HCT116 (cell line): Measurements from ENCODE around the gene UBE4A. TPM values are rescaled to one million over a fixed set of nuclear protein-coding genes. Genes with fewer than 3 reads are reported as not detected.

ENCODE experiments used
- ATAC-seq: fragments of 200-7000 bp; cut with Tn5 transposase; 2 replicates; pipeline ENCODE4 v1.9.1; 2020; ENCODE audit warnings: mild to moderate bottlenecking, moderate library complexity
- BruUV-seq: library from RNA; stranded (reverse); fragments of 400-500 nt; replicated peaks from 2 replicates; lab custom pipeline; 2021; lab: Mats Ljungman, UMichigan
- CTCF ChIA-PET: fragments of 300-600 bp; sonication (Branson Sonifier 250); formaldehyde crosslinking; loops from one replicate; lab custom pipeline; 2021; ENCODE audit warnings: antibody characterized with exemption; lab: Charles Lee
- POLR2A ChIA-PET: fragments of 300-600, 350-600 bp; sonication (Branson Sonifier 250); formaldehyde crosslinking; loops from one replicate; lab custom pipeline; 2021; ENCODE audit warnings: antibody characterized with exemption; lab: Charles Lee
- RAD21 ChIA-PET, 2 experiments: fragments of 300-600 bp; sonication (Branson Sonifier 250); formaldehyde crosslinking; loops; one replicate each; lab custom pipeline; 2023; ENCODE audit warnings: low total read pairs in 2 of 2; ENCODE audit not compliant: uncharacterized antibody in 2 of 2, unreplicated experiment in 2 of 2, low non-redundant PET in 1 of 2; lab: Charles Lee
- DNase-seq: peaks from one replicate; pipeline ENCODE4 v3.0.0-alpha.2; 2010; ENCODE audit warnings: low read depth, low spot score
- H2AFZ ChIP-seq: fragments of 200-600 bp; shearing (Covaris generic), sonication (generic); 2 replicates; pipeline ENCODE4 v1.6.1; 2017; ENCODE audit warnings: low read depth, mixed run types, mixed read lengths, antibody characterized with exemption, low read length; ENCODE audit not compliant: poor library complexity, severe bottlenecking
- H3K27ac ChIP-seq: 2 replicates; pipeline ENCODE4 v1.5.1; 2012; ENCODE audit warnings: low read depth, low read length
- H3K27me3 ChIP-seq: fragments of 200-600 bp; sonication (generic); 2 replicates; pipeline ENCODE4 v1.6.1; 2016; ENCODE audit warnings: mixed run types, low read length, mixed read lengths; ENCODE audit not compliant: insufficient read depth
- H3K36me3 ChIP-seq, 2 experiments: fragments of 200-500 bp in 1 of 2; fragments of 200-600 bp in 1 of 2; sonication (Bioruptor generic) in 1 of 2; sonication (generic) in 1 of 2; 2 replicates each; pipeline versions ENCODE4 v1.5.1 to v1.6.1; 2014 to 2016; ENCODE audit warnings: low read length in 2 of 2, inconsistent platforms in 1 of 2, mixed read lengths in 1 of 2, mixed run types in 1 of 2; ENCODE audit not compliant: insufficient read depth in 2 of 2, control insufficient read depth in 1 of 2
- H3K4me1 ChIP-seq, 2 experiments: fragments of 200-600 bp in 1 of 2; sonication (generic) in 1 of 2; 2 replicates each; pipeline versions ENCODE4 v1.5.1 to v1.6.1; 2012 to 2017; ENCODE audit warnings: low read length in 2 of 2, inconsistent platforms in 1 of 2, mild to moderate bottlenecking in 1 of 2, mixed read lengths in 1 of 2, mixed run types in 1 of 2, moderate library complexity in 1 of 2; ENCODE audit not compliant: insufficient read depth in 2 of 2, control insufficient read depth in 1 of 2
- H3K4me2 ChIP-seq: fragments of 200-600 bp; sonication (generic); 2 replicates; pipeline ENCODE4 v1.6.1; 2017; ENCODE audit warnings: mixed run types, low read length, mixed read lengths
- H3K4me3 ChIP-seq, 2 experiments: fragments of 200-600 bp in 1 of 2; sonication (generic) in 1 of 2; replicated peaks in 1 of 2; 2 replicates each; pipeline ENCODE4 v1.5.1; 2011 to 2016; ENCODE audit warnings: low read length in 2 of 2, control low read depth in 1 of 2, low read depth in 1 of 2, mild to moderate bottlenecking in 1 of 2, mixed read lengths in 1 of 2, mixed run types in 1 of 2
- H3K79me2 ChIP-seq: fragments of 200-600 bp; sonication (generic); 2 replicates; pipeline ENCODE4 v1.6.1; 2017; ENCODE audit warnings: mild to moderate bottlenecking, mixed run types, low read length, moderate library complexity, mixed read lengths; ENCODE audit not compliant: insufficient read depth
- H3K9ac ChIP-seq: fragments of 200-600 bp; sonication (generic); 2 replicates; pipeline ENCODE4 v1.6.1; 2016; ENCODE audit warnings: low read length, mixed read lengths
- H3K9me2 ChIP-seq: fragments of 200-600 bp; sonication (generic), shearing (Covaris generic); 2 replicates; pipeline ENCODE4 v1.6.1; 2017; ENCODE audit warnings: mixed run types, mild to moderate bottlenecking, moderate library complexity; ENCODE audit not compliant: insufficient read depth
- H3K9me3 ChIP-seq, 2 experiments: fragments of 200-500 bp in 1 of 2; fragments of 200-600 bp in 1 of 2; sonication (Bioruptor generic) in 1 of 2; sonication (generic) in 1 of 2; 2 replicates each; pipeline ENCODE4 v1.6.1; 2014 to 2017; ENCODE audit warnings: low read length in 2 of 2, mixed read lengths in 2 of 2, inconsistent platforms in 1 of 2, low read depth in 1 of 2, mild to moderate bottlenecking in 1 of 2, mixed run types in 1 of 2, moderate library complexity in 1 of 2; ENCODE audit not compliant: control insufficient read depth in 1 of 2, insufficient read depth in 1 of 2
- H4K20me1 ChIP-seq: fragments of 200-600 bp; sonication (generic), shearing (Covaris generic); 2 replicates; pipeline ENCODE4 v1.6.1; 2017; ENCODE audit warnings: mixed run types, mild to moderate bottlenecking, moderate library complexity; ENCODE audit not compliant: insufficient read depth
- CBX3 ChIP-seq: IDR thresholded peaks from 2 replicates; pipeline ENCODE4 v1.6.1; 2012; ENCODE audit warnings: low read depth
- EGR1 ChIP-seq: IDR thresholded peaks from 2 replicates; pipeline ENCODE4 v1.6.1; 2012; ENCODE audit warnings: low read depth
- ELF1 ChIP-seq: IDR thresholded peaks from 2 replicates; pipeline ENCODE4 v1.6.1; 2012; ENCODE audit warnings: low read depth, borderline replicate concordance
- EZH2 ChIP-seq: fragments of 200-600 bp; sonication (generic); IDR thresholded peaks from 2 replicates; pipeline ENCODE4 v1.6.1; 2017; ENCODE audit warnings: antibody characterized with exemption, mixed run types
- EZH2phosphoT487 ChIP-seq: fragments of 200-600 bp; IDR thresholded peaks from 2 replicates; pipeline ENCODE4 v1.6.1; 2018; ENCODE audit warnings: antibody characterized with exemption, borderline replicate concordance
- FOSL1 ChIP-seq: IDR thresholded peaks from 2 replicates; pipeline ENCODE4 v1.6.1; 2012; ENCODE audit warnings: low read depth
- JUND ChIP-seq: IDR thresholded peaks from 2 replicates; pipeline ENCODE4 v1.6.1; 2012
- POLR2A ChIP-seq: IDR thresholded peaks from 2 replicates; pipeline ENCODE4 v1.7.0; 2011; ENCODE audit warnings: borderline replicate concordance; ENCODE audit not compliant: insufficient read depth, insufficient read length; ENCODE audit errors: extremely low read depth
- POLR2AphosphoS5 ChIP-seq: IDR thresholded peaks from 2 replicates; pipeline ENCODE4 v1.6.1; 2011; ENCODE audit warnings: mild to moderate bottlenecking, low read depth, low read length, moderate library complexity
- RAD21 ChIP-seq: IDR thresholded peaks from 2 replicates; pipeline ENCODE4 v1.6.1; 2012; ENCODE audit warnings: low read depth, mild to moderate bottlenecking
- SIN3A ChIP-seq: IDR thresholded peaks from 2 replicates; pipeline ENCODE4 v1.6.1; 2012; ENCODE audit warnings: low read depth
- SP1 ChIP-seq: IDR thresholded peaks from 2 replicates; pipeline ENCODE4 v1.6.1; 2012; ENCODE audit warnings: low read depth
- SRF ChIP-seq: IDR thresholded peaks from 2 replicates; pipeline ENCODE4 v1.6.1; 2012; ENCODE audit warnings: low read depth
- TCF7L2 ChIP-seq: IDR thresholded peaks from 2 replicates; pipeline ENCODE4 v1.7.0; 2011; ENCODE audit warnings: borderline replicate concordance, inconsistent platforms; ENCODE audit not compliant: insufficient read depth, insufficient read length; ENCODE audit errors: extremely low read depth
- ZFX ChIP-seq: fragments of 450-650 bp; IDR thresholded peaks from 2 replicates; pipeline ENCODE4 v1.6.1; 2017
- ZNF274 ChIP-seq: fragments of 200-500 bp; sonication (Bioruptor generic); IDR thresholded peaks from 2 replicates; pipeline ENCODE4 v1.6.1; 2014; ENCODE audit warnings: mild to moderate bottlenecking, low read depth, low read length, inconsistent platforms
- intact Hi-C: fragments of 100-400 bp; cut with micrococcal nuclease; formaldehyde crosslinking; loops from 2 replicates; pipeline ENCODE4 v1.10.0; 2022
- total RNA-seq: library from RNA; stranded (reverse); gene quantifications from one replicate; pipeline ENCODE4 v1.2.1, GENCODE V29; 2021; ENCODE audit not compliant: unreplicated experiment
- TF ChIP-seq, protein P1 (sequence below): IDR thresholded peaks from 2 replicates; pipeline ENCODE4 v1.6.1; 2012; ENCODE audit warnings: low read depth

UBE4A gene
- total RNA-seq, 1 experiment from 2014 or later: 49.9 TPM

DNA sequence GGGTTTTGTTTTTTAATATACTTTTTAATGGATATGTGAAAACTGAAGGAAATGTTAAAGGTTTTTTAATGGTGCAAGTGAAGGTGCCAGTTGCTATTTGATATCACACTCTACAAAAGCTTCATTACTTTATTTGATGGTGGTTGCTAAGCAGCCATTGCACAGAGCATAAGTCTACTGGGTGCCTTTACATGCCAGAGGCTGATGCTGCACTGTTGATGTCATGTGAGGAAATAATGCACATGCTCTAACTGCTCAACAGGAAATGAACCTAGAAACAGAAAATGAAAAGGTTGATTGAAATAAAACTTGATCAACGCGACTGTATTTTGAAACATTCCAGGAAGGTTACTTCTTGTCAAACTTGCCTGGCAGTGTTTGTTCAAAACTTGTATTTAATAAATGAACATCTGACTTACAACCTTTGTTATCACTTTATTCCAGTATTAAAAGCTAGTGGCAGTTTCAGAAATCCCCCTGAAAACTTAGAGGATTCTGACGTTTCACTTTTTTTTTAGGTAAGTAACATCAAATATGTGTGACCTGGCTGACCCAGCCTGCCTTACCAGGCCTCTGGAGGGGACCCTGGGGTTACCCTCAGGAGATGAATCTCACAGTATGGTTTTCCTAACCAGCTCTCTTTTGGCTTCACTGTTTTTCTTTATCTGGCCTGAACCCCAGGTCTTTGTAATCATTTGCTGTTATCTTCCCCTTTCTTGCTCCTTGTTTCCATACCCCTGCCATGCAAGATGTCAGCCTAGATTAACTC lies 39.6 kb downstream of the UBE4A start:
- Histone ChIP-seq H3K4me1 (peaks cover 10 to 20% of the 10 kb centered on the region in 2 experiments; a peak in 3 of 4 replicates), H4K20me1 (peaks cover 8% of the 10 kb centered on the region; the same call in 1 of the 2 replicates), H3K9me2 (no peaks in the 10 kb centered on the region), H3K4me3 (no peak overlapping the region), H3K27me3 (no peaks in the 10 kb centered on the region), H3K36me3 (peaks cover 8 to 15% of the 10 kb centered on the region in 2 experiments; a peak in 3 of 4 replicates), H3K9ac (no peak overlapping the region), H3K9me3 (no peaks in the 10 kb centered on the region), H2AFZ (no peak overlapping the region), H3K27ac (no peak overlapping the region), H3K4me2 (no peak overlapping the region), H3K79me2 (peaks cover 27% of the 10 kb centered on the region)
- RAD21 ChIA-PET: no interaction called here
- TF ChIP-seq SP1 (no peak), ZNF274 (no peak), ZFX (no peak), JUND (no peak), EZH2 (no peak), SIN3A (no peak), POLR2AphosphoS5 (no peak), ELF1 (no peak)
- intact Hi-C loops: no loop called here
- CTCF ChIA-PET: interaction anchor here (2.1 kb wide), 1 partner anchor 201 kb away, joined by 6 read pairs; no protein-coding TSS in a partner anchor
- no TSS peak for BruUV-seq
- POLR2A ChIA-PET: no interaction called here
- ATAC-seq (no peak), DNase-seq (no peak)

DNA sequence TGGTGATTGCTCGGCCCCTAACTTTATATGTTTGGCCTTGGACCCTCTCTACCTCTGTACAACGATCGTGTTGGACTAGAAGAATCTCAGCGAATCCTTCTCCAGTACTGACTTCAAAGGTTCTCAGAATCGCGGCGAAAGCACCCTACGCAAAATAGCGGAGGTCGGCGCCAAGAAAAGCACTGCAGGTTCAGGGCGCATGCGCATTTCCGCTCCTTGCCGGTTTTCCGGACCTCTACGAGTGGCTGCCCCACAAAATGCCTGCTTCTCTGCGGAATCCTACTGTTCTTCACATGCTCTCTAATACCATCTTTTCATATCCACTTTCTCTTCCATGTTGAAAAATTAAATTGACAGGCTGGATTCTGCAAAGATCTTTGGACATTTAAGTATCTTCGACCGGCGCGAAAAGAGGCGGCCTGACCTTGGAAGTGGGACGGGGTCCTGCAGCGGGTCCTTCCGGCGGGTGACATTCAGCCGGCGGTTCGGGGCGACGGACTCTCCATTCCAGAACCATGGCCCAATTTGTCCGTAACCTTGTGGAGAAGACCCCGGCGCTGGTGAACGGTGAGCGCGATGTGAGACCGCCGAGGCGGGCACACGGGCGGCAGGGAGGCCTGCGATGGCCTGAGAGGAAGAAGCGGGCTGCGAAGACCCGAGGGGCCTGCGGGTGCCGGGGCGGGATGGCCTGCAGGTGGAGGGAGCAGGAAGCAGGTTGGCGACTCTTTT lies 41.9 kb downstream of the UBE4A start, which contains the start of gene ATP5MG:
Gene ATP5MG (plus strand): TSS at position 456 of the 729 bp plus-strand sequence. CDS start 60 bp downstream, at position 516.
- Histone ChIP-seq H2AFZ (peak within 1 kb of the TSS; percentile 72), H3K4me3 (peak within 1 kb of the TSS; percentile 64 to 87), H4K20me1 (peaks cover 8% of the 10 kb centered on the region; the same call in 1 of the 2 replicates), H3K4me1 (peaks cover 10 to 20% of the 10 kb centered on the region in 2 experiments; a peak in 3 of 4 replicates), H3K9ac (peak within 1 kb of the TSS; percentile 84), H3K9me3 (no peaks in the 10 kb centered on the region), H3K27me3 (no peaks in the 10 kb centered on the region), H3K4me2 (peak within 1 kb of the TSS; percentile 81), H3K79me2 (peaks cover 50% of the 10 kb centered on the region), H3K36me3 (peaks cover 4 to 12% of the 10 kb centered on the region in 2 experiments; a peak in 3 of 4 replicates), H3K9me2 (no peaks in the 10 kb centered on the region), H3K27ac (peak within 1 kb of the TSS; percentile 75)
- intact Hi-C loops: loop anchor here (1.0 kb wide), 1 partner anchor 35 kb away; the partner anchor contains the start of gene KMT2A
- DNase-seq: peak; percentile 81
- ChIA-PET RAD21 (no interaction called here), CTCF (no interaction called here), POLR2A (no interaction called here)
- peak; percentile 80 for ATAC-seq
- no TSS peak for BruUV-seq
- TF ChIP-seq CBX3: no peak
- peak; percentile 84 for TF ChIP-seq POLR2A
- no peak for TF ChIP-seq EZH2phosphoT487
- TF ChIP-seq EGR1: no peak
- no peak for TF ChIP-seq JUND
- TF ChIP-seq FOSL1: no peak; the same call in 1 of the 2 replicates
- peak; percentile 83 for TF ChIP-seq TCF7L2
- TF ChIP-seq, protein P1, sequence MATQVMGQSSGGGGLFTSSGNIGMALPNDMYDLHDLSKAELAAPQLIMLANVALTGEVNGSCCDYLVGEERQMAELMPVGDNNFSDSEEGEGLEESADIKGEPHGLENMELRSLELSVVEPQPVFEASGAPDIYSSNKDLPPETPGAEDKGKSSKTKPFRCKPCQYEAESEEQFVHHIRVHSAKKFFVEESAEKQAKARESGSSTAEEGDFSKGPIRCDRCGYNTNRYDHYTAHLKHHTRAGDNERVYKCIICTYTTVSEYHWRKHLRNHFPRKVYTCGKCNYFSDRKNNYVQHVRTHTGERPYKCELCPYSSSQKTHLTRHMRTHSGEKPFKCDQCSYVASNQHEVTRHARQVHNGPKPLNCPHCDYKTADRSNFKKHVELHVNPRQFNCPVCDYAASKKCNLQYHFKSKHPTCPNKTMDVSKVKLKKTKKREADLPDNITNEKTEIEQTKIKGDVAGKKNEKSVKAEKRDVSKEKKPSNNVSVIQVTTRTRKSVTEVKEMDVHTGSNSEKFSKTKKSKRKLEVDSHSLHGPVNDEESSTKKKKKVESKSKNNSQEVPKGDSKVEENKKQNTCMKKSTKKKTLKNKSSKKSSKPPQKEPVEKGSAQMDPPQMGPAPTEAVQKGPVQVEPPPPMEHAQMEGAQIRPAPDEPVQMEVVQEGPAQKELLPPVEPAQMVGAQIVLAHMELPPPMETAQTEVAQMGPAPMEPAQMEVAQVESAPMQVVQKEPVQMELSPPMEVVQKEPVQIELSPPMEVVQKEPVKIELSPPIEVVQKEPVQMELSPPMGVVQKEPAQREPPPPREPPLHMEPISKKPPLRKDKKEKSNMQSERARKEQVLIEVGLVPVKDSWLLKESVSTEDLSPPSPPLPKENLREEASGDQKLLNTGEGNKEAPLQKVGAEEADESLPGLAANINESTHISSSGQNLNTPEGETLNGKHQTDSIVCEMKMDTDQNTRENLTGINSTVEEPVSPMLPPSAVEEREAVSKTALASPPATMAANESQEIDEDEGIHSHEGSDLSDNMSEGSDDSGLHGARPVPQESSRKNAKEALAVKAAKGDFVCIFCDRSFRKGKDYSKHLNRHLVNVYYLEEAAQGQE: no peak
- no peak for TF ChIP-seq SRF
- no peak; the same call in 1 of the 2 replicates for TF ChIP-seq SIN3A
- TF ChIP-seq RAD21: peak; percentile 5; the same call in 1 of the 2 replicates
- no peak for TF ChIP-seq EZH2
- TF ChIP-seq ZFX: peak; percentile 91; the same call in 1 of the 2 replicates
